Spleen (tissue), 11 donors: Measurements from ENCODE around the gene TTC28. TPM values are rescaled to one million over a fixed set of nuclear protein-coding genes. Genes with fewer than 3 reads are reported as not detected.

Experiments used
- DNase-seq: peaks from one replicate; pipeline ENCODE4 v3.0.0-alpha.2; 2020
- H3K27ac ChIP-seq, 8 donors: fragments of 200-600 bp; sonication (generic) in 7 of 8; 1 replicate in 4 of 8; 2 replicates in 4 of 8; pipeline versions ENCODE4 v1.5.0 to v1.8.0; 2016 to 2021; ENCODE audit warnings: inconsistent platforms in 4 of 8, mild to moderate bottlenecking in 4 of 8, moderate library complexity in 1 of 8
- H3K27me3 ChIP-seq, 7 donors: fragments of 200-600 bp; sonication (generic) in 6 of 7; replicated peaks in 1 of 7; 1 replicate in 4 of 7; 2 replicates in 3 of 7; pipeline versions ENCODE4 v1.5.0 to v1.8.0; 2016 to 2021; ENCODE audit warnings: inconsistent platforms in 3 of 7, mild to moderate bottlenecking in 1 of 7
- H3K36me3 ChIP-seq, 6 donors: fragments of 200-600 bp; sonication (generic) in 5 of 6; 1 replicate in 4 of 6; 2 replicates in 2 of 6; pipeline versions ENCODE4 v1.5.0 to v1.8.0; 2016 to 2021; ENCODE audit warnings: inconsistent platforms in 2 of 6
- H3K4me1 ChIP-seq, 6 donors: fragments of 200-600 bp; sonication (generic) in 5 of 6; 1 replicate in 3 of 6; 2 replicates in 3 of 6; pipeline versions ENCODE4 v1.5.0 to v1.8.0; 2016 to 2021; ENCODE audit warnings: inconsistent platforms in 3 of 6
- H3K4me3 ChIP-seq, 8 donors: fragments of 200-600 bp; sonication (generic) in 7 of 8; 1 replicate in 4 of 8; 2 replicates in 4 of 8; pipeline versions ENCODE4 v1.5.0 to v1.8.0; 2016 to 2021; ENCODE audit warnings: inconsistent platforms in 4 of 8, mild to moderate bottlenecking in 4 of 8, moderate library complexity in 2 of 8
- H3K9me3 ChIP-seq, 8 donors: fragments of 200-600 bp; sonication (generic) in 7 of 8; 1 replicate in 4 of 8; 2 replicates in 4 of 8; pipeline versions ENCODE4 v1.5.0 to v1.8.0; 2016 to 2021; ENCODE audit warnings: inconsistent platforms in 4 of 8
- POLR2A ChIP-seq, 3 donors: fragments of 450-650 bp; IDR thresholded peaks; one replicate each; pipeline ENCODE4 v1.5.1; 2017; ENCODE audit warnings: antibody characterized with exemption in 3 of 3, mild to moderate bottlenecking in 1 of 3
- POLR2AphosphoS5 ChIP-seq, 3 donors: sonication (generic); formaldehyde crosslinking; IDR thresholded peaks; one replicate each; pipeline ENCODE4 v1.5.1; 2017; ENCODE audit warnings: antibody characterized with exemption in 3 of 3
- WGBS, 5 donors: extraction: QIAGEN DNeasy Blood & Tissue Kit in 3 of 5; methylation state at CpG; one replicate each; pipeline versions ENCODE4 v1.1.5 to v1.1.7; 2013 to 2018; 5-methylcytosine and 5-hydroxymethylcytosine counted together
- intact Hi-C: fragments of 100-400 bp; cut with DNase I; formaldehyde crosslinking; loops from one replicate; pipeline ENCODE4 v1.15.0; 2023; ENCODE audit warnings: low total_unique reads
- polyA plus RNA-seq, 3 donors: library from polyadenylated mRNA; stranded (reverse); fragments of 200-250 nt; gene quantifications; one replicate each; pipeline ENCODE4 v1.2.1, GENCODE V29; 2013
- total RNA-seq, 7 donors: library from RNA; depleted of rRNA in 3 of 7; stranded (reverse); fragments of >200 nt in 3 of 7; fragmentation: NEBNext Ultra II Directional in 4 of 7; extraction: Animal tissue kit (Norgen Biotek cat#: 25700) in 4 of 7; gene quantifications; one replicate each; pipeline versions ENCODE4 v1.1.0 to v1.2.1, GENCODE V29; 2016 to 2021
- TF ChIP-seq, protein P1 (sequence below), 11 experiments: fragments of 200-600 bp in 7 of 11; fragments of 450-650 bp in 4 of 11; sonication (generic) in 4 of 11; IDR thresholded peaks in 8 of 11; conservative IDR thresholded peaks in 3 of 11; 1 replicate in 7 of 11; 2 replicates in 4 of 11; pipeline versions ENCODE4 v1.4.0 to v1.8.0; 2016 to 2021; ENCODE audit warnings: antibody characterized with exemption in 11 of 11, inconsistent platforms in 4 of 11, mild to moderate bottlenecking in 1 of 11
- donor health status: healthy with polysubstance abuse.
- donor health status: DM: no; HTN: no; CAD: no; lungs with moderate emphysema.
- donor health status: DM: no; HTN: no; CAD: no.
- donor health status: Bipolar disorder and iron deficiency.
- donor health status: healthy.
- donor health status: DM: no; HTN: no; CAD: no.
- donor health status: DM: yes; HTN: yes; CAD: no.

Gene TTC28
- total and polyA plus RNA-seq, 10 donors, result 0.62 to 69.0 (median 33.5) TPM

GRCh38 chr22:28008056-28008455 lies 671.6 kb downstream of the TTC28 start:
- no peaks in the 10 kb centered on the region for H3K9me3 ChIP-seq
- TF ChIP-seq POLR2A (IDR thresholded peaks at IDR 0.05) (no peak), POLR2AphosphoS5 (IDR thresholded peaks at IDR 0.05) (no peak)
- TF ChIP-seq, protein P1, sequence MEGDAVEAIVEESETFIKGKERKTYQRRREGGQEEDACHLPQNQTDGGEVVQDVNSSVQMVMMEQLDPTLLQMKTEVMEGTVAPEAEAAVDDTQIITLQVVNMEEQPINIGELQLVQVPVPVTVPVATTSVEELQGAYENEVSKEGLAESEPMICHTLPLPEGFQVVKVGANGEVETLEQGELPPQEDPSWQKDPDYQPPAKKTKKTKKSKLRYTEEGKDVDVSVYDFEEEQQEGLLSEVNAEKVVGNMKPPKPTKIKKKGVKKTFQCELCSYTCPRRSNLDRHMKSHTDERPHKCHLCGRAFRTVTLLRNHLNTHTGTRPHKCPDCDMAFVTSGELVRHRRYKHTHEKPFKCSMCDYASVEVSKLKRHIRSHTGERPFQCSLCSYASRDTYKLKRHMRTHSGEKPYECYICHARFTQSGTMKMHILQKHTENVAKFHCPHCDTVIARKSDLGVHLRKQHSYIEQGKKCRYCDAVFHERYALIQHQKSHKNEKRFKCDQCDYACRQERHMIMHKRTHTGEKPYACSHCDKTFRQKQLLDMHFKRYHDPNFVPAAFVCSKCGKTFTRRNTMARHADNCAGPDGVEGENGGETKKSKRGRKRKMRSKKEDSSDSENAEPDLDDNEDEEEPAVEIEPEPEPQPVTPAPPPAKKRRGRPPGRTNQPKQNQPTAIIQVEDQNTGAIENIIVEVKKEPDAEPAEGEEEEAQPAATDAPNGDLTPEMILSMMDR (IDR thresholded peaks at IDR 0.05 in 8 of 11, conservative IDR thresholded peaks at IDR 0.05 in 3 of 11), result no peak
- 80 to 92% (median 83%) methylated on average over 4 of the region's 4 CpGs for WGBS, 5 donors
- peaks cover 0 to 22% (median 6%) of the 10 kb centered on the region in 6 donors for H3K4me1 ChIP-seq
- no peak overlapping the region for H3K27ac ChIP-seq
- peaks cover 0 to 4% (median 0%) of the 10 kb centered on the region in 6 donors for H3K36me3 ChIP-seq
- no peak for DNase-seq
- intact Hi-C loops, result loop anchor here (5.0 kb wide), 1 partner anchor 121 kb away; no protein-coding TSS in a partner anchor
- no peaks in the 10 kb centered on the region for H3K27me3 ChIP-seq
- no peak overlapping the region for H3K4me3 ChIP-seq

- H3K4me1 ChIP-seq, result peaks cover 0 to 18% (median 6%) of the 10 kb centered on the region in 6 donors
- TF ChIP-seq POLR2A (IDR thresholded peaks at IDR 0.05), result no peak
- TF ChIP-seq, protein P1 (IDR thresholded peaks at IDR 0.05 in 8 of 11, conservative IDR thresholded peaks at IDR 0.05 in 3 of 11), result no peak
- no peak for TF ChIP-seq POLR2AphosphoS5 (IDR thresholded peaks at IDR 0.05)
- no peak overlapping the region for H3K27ac ChIP-seq
- 87 to 95% (median 89%) methylated on average over 7 of the region's 7 CpGs for WGBS, 5 donors
- no peak for DNase-seq
- H3K9me3 ChIP-seq, result no peaks in the 10 kb centered on the region
- intact Hi-C loops, result loop anchor here (5.0 kb wide), 1 partner anchor 119 kb away; no protein-coding TSS in a partner anchor
- peaks cover 0 to 7% (median 0%) of the 10 kb centered on the region in 6 donors for H3K36me3 ChIP-seq
- H3K4me3 ChIP-seq, result no peak overlapping the region
- H3K27me3 ChIP-seq, result no peaks in the 10 kb centered on the region
Measured at GRCh38 chr22:28006271-28006670, 673.4 kb downstream of the TTC28 start.

GRCh38 chr22:28005513-28005912 lies 674.1 kb downstream of the TTC28 start:
- H3K9me3 ChIP-seq, result no peaks in the 10 kb centered on the region
- intact Hi-C loops, result loop anchor here (5.0 kb wide), 1 partner anchor 118 kb away; no protein-coding TSS in a partner anchor
- H3K4me1 ChIP-seq, result peaks cover 0 to 15% (median 6%) of the 10 kb centered on the region in 6 donors
- TF ChIP-seq POLR2A (IDR thresholded peaks at IDR 0.05) (no peak), POLR2AphosphoS5 (IDR thresholded peaks at IDR 0.05) (no peak)
- DNase-seq, result no peak
- peaks cover 0 to 14% (median 0%) of the 10 kb centered on the region in 6 donors for H3K36me3 ChIP-seq
- no peaks in the 10 kb centered on the region for H3K27me3 ChIP-seq
- WGBS, 5 donors, result 88 to 98% (median 94%) methylated on average over 2 to 6 of the region's 6 CpGs
- no peak overlapping the region for H3K27ac ChIP-seq
- H3K4me3 ChIP-seq, result no peak overlapping the region

DNA sequence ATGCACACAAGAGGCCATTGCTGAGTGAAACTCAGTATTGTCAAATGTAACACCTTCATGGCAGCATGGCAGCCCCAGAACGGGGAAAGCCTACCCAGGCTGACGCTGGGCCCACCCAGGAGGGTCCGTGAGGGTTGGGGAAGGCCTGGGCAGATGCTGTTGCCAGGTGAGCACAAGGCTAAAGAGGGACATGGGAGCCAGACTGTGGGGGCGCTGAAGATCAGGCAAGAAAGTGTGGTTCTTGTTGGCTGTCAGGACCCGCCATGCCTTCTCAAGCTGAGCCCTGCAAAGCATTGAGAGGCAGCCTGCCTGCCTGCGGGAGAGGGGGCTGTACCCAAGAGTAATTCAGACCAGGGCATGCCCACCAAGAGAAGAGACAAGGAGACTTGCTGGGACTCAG lies 675.6 kb downstream of the TTC28 start:
- 83 to 99% (median 89%) methylated on average over 5 to 6 of the region's 6 CpGs for WGBS, 5 donors
- no peak for DNase-seq
- Histone ChIP-seq H3K36me3 (peaks cover 0 to 24% (median 0%) of the 10 kb centered on the region in 6 donors), H3K9me3 (no peaks in the 10 kb centered on the region), H3K27me3 (no peaks in the 10 kb centered on the region), H3K4me3 (no peak overlapping the region), H3K4me1 (peaks cover 0 to under 1% (median 0%) of the 10 kb centered on the region in 6 donors), H3K27ac (no peak overlapping the region)
- intact Hi-C loops, result no loop called here
- TF ChIP-seq POLR2A (IDR thresholded peaks at IDR 0.05), result no peak
- TF ChIP-seq, protein P1 (IDR thresholded peaks at IDR 0.05 in 8 of 11, conservative IDR thresholded peaks at IDR 0.05 in 3 of 11), result no peak
- TF ChIP-seq POLR2AphosphoS5 (IDR thresholded peaks at IDR 0.05), result no peak
